ENCODE data around the gene SYT13.

DNA sequence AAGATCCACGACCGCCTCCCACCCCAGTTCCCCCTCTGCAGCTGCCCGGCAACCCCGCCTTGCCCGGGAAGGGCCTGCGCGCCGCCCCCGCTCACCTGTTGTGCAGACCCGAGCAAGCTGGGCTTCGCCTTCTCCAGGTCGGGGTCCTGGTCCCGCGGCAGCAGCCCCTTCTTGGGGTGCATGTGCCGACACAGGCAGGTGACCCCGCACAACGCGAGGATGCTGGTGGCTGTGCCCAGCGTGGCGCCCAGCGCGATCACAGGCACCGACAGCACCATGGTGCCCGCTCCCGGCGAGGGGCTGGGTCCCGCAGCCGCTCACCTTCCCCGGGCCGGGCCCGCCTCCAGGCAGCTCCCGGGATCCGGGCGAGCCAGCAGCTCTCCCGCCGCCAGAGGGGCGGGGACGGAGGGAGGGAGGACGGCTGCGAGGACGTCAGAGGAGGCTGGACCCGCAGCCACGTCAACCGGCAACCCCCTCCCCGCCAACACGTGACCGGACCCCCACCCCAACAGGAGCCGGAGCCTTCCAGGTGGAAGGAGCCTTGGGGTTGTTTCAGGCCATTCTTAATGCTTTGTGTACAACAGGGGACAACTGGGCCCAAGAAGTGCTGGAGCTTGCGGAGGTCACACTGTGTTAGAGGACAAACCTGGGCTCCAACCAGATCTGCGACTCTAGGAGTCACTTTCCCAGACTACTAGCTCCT lies at the start of gene SYT13:
- TF ChIP-seq, protein P1, sequence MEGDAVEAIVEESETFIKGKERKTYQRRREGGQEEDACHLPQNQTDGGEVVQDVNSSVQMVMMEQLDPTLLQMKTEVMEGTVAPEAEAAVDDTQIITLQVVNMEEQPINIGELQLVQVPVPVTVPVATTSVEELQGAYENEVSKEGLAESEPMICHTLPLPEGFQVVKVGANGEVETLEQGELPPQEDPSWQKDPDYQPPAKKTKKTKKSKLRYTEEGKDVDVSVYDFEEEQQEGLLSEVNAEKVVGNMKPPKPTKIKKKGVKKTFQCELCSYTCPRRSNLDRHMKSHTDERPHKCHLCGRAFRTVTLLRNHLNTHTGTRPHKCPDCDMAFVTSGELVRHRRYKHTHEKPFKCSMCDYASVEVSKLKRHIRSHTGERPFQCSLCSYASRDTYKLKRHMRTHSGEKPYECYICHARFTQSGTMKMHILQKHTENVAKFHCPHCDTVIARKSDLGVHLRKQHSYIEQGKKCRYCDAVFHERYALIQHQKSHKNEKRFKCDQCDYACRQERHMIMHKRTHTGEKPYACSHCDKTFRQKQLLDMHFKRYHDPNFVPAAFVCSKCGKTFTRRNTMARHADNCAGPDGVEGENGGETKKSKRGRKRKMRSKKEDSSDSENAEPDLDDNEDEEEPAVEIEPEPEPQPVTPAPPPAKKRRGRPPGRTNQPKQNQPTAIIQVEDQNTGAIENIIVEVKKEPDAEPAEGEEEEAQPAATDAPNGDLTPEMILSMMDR (IDR thresholded peaks at IDR 0.05) = no peak
- no peak for TF ChIP-seq POLR2A (IDR thresholded peaks at IDR 0.05)
